Suprapubic skin (tissue), 3 donors: Measurements from ENCODE around the gene STX16.

ENCODE experiments used
- POLR2A ChIP-seq, 2 donors: fragments of 450-650 bp; IDR thresholded peaks; one replicate each; pipeline ENCODE4 v1.6.1; 2017; ENCODE audit warnings: antibody characterized with exemption in 2 of 2, mild to moderate bottlenecking in 2 of 2, moderate library complexity in 2 of 2
- TF ChIP-seq, protein P1 (sequence below), 2 donors: fragments of 200-600 bp in 1 of 2; fragments of 450-650 bp in 1 of 2; sonication (generic) in 1 of 2; IDR thresholded peaks; one replicate each; pipeline ENCODE4 v1.5.1; 2016 to 2019; ENCODE audit warnings: antibody characterized with exemption in 2 of 2, mild to moderate bottlenecking in 1 of 2, moderate library complexity in 1 of 2

DNA sequence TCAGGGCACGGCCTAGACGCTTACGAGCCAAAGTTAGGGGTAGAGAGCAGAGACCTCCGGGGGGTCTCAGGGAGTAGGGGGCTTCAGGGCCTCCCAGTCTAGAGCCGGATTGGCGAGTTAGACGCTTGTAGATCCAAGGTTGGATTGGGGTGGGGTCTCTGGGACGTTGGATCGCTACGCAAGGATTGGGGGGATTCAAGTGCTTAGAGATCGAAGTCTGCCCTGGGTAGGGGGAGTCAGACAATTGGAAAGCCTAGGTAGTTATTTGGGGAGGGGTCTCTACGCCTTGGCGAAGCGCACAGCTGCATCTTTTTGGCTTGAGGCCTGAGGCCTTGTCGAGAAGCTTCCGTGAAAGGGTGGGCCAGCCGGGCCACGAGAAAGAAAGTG is 469 bp downstream of the STX16 start:
- TF ChIP-seq, protein P1, sequence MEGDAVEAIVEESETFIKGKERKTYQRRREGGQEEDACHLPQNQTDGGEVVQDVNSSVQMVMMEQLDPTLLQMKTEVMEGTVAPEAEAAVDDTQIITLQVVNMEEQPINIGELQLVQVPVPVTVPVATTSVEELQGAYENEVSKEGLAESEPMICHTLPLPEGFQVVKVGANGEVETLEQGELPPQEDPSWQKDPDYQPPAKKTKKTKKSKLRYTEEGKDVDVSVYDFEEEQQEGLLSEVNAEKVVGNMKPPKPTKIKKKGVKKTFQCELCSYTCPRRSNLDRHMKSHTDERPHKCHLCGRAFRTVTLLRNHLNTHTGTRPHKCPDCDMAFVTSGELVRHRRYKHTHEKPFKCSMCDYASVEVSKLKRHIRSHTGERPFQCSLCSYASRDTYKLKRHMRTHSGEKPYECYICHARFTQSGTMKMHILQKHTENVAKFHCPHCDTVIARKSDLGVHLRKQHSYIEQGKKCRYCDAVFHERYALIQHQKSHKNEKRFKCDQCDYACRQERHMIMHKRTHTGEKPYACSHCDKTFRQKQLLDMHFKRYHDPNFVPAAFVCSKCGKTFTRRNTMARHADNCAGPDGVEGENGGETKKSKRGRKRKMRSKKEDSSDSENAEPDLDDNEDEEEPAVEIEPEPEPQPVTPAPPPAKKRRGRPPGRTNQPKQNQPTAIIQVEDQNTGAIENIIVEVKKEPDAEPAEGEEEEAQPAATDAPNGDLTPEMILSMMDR (IDR thresholded peaks at IDR 0.05), result no peak
- no peak for TF ChIP-seq POLR2A (IDR thresholded peaks at IDR 0.05)
